ENCODE measurements around the gene SLC7A11.
A peak's percentile ranks its signal among the peaks of the same experiment; 100 is the strongest.

Gene SLC7A11

DNA sequence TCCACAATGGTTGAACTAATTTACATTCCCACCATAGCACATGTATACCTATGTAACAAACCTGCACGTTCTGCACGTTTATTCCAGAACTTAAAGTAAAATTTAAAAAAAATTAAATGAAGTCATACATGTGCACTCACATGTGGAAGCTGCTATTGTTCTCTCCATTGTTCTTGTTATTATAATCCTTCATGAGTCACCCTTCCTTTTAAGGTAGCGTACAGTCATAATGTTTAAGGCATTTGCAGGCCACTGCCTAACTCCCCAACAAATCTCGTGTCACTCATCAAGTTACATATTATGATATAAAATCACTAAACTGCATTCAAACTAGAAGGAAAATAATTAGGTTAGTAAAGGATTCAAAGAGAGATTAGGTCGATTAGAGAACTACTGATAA lies 63.6 kb downstream of the SLC7A11 start:
- no peak overlapping the region for H3K4me3 ChIP-seq (ENCODE audit: low read depth, low read length)
- DNase-seq (ENCODE audit: low read depth) = no peak
- TF ChIP-seq, protein P1, sequence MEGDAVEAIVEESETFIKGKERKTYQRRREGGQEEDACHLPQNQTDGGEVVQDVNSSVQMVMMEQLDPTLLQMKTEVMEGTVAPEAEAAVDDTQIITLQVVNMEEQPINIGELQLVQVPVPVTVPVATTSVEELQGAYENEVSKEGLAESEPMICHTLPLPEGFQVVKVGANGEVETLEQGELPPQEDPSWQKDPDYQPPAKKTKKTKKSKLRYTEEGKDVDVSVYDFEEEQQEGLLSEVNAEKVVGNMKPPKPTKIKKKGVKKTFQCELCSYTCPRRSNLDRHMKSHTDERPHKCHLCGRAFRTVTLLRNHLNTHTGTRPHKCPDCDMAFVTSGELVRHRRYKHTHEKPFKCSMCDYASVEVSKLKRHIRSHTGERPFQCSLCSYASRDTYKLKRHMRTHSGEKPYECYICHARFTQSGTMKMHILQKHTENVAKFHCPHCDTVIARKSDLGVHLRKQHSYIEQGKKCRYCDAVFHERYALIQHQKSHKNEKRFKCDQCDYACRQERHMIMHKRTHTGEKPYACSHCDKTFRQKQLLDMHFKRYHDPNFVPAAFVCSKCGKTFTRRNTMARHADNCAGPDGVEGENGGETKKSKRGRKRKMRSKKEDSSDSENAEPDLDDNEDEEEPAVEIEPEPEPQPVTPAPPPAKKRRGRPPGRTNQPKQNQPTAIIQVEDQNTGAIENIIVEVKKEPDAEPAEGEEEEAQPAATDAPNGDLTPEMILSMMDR (conservative IDR thresholded peaks at IDR 0.05; ENCODE audit: low read depth, low read length) = no peak

DNA sequence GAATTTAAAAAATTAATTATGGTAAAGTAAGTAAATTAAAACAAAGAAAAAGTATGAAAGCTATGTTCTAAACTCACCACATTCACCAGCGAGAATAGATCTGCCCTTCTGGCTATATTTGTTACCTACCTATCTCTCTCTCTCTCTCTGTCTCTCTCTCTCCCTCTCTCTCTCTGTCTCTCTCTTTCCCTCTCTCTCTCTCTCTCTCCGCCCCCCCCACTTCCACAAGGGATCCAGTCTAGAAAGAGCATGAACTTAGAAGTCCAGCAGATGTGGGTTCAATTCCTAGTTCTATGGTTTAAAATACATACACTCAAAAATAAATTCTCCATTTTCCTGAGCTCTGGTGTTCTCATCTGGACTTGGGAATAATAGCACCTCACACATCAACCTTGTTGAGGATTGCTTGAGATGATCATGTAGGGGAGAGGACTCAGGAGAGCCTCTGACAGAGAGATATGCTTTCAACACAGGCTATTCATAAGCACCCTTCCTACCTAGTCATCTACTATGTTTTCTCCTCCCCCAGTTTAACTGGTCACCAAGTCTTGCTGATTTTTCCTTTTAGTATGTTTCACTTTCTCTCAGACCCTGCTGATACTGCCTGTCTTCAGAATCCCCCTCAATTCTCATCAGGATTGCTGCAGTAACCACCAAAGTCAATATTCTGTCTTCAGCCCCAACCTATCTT lies 64.7 kb downstream of the SLC7A11 start:
- TF ChIP-seq, protein P1 (conservative IDR thresholded peaks at IDR 0.05; ENCODE audit: low read depth, low read length) = no peak
- no peak for DNase-seq (ENCODE audit: low read depth)
- H3K4me3 ChIP-seq (ENCODE audit: low read depth, low read length) = no peak overlapping the region

DNA sequence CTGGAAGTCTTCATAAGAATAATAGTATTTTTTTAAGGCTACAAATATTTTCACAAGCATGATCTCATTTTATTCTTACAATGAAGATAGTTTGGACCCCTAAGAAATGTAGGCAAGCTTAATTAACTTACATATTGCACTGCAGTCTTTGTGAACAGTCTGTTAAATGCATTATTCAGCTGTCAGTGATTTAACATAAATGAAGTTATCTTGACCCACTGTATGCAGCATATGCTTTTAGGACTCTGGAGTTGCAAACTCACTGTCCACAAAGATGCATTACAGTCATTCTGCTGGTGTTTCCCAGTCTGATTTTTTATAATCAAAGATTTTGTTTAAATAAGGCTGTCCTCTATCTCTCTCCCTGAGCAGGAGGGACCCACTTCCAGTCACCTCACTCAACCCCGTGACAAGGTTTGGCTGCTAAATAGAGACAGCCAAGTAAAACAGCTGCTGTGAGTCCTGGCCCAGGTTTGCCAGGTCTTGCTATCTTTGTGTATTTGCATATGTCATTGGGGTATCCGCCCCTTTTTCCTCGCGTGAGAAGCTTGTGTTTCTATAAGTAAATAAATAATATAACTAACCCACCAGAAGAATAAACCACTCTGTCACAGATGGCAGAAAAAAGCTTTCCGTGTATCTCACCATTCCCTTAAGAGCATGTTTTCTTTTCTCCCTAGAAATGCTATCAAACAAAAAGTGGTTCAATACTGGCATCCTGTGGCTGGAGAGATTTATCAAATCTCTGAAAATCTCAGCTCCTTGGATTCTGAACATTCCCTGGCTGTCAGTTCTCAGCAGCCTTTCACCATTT lies 67.0 kb downstream of the SLC7A11 start:
- H3K4me3 ChIP-seq (ENCODE audit: low read depth, low read length) = no peak overlapping the region
- DNase-seq (ENCODE audit: low read depth) = peak; percentile 54
- TF ChIP-seq, protein P1 (conservative IDR thresholded peaks at IDR 0.05; ENCODE audit: low read depth, low read length) = peak; percentile 34

DNA sequence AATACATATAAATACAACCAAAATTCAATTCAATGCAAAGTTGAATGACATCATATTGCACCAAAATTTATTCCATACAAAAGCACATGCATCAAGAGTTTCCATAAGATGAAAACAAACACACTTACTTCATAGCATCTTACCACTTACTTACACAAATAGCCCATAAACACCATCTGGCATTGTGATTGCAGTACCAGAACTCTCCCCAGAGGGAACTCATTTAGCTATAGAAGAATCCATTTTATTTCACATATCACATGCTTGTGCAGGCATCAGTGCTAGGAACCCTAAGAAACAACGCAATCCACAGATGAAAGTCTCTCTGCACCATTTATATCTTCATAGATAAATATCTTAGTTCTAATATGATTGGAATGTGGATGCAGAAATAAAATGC lies 77.9 kb downstream of the SLC7A11 start:
- no peak for DNase-seq (ENCODE audit: low read depth)
- TF ChIP-seq, protein P1 (conservative IDR thresholded peaks at IDR 0.05; ENCODE audit: low read depth, low read length) = no peak
- H3K4me3 ChIP-seq (ENCODE audit: low read depth, low read length) = no peak overlapping the region

DNA sequence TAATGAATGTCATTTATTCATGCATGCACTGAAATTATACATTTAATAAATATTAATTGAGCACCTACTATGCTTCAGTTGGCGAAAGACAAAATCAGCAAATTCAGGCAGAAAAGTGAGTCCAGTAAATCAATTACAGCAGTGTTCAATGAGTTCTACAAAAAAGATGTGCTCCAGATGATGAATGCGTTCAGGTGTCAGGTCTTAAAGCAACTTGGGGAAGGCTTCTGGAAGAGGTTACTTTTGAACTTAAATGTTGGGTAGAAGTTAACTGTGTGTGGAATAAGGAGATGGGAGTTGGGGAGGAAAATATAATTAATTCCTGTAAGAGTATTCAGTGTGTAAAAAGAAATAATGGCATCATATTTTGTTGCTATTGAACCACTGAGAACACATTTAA lies 79.0 kb downstream of the SLC7A11 start:
- no peak for DNase-seq (ENCODE audit: low read depth)
- no peak overlapping the region for H3K4me3 ChIP-seq (ENCODE audit: low read depth, low read length)
- TF ChIP-seq, protein P1 (conservative IDR thresholded peaks at IDR 0.05; ENCODE audit: low read depth, low read length) = no peak

DNA sequence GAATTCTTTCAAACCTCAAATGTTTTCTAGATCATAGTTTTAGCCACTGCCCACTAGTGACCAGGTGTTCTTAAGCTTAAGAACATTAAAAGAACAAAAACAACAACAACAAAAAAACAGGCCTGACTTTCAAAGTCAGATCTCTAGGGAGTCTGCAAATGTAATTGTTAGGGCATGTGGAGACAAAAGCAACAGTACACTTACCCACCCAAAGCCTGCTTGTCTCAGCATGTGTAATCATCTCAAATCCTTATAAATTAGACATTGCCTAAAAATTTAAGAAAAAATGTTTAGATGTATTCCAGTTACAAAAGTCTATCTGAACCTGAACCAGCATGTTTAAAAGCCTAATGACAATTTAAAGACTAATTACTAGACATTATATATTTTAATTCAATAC lies 79.9 kb downstream of the SLC7A11 start:
- TF ChIP-seq, protein P1 (conservative IDR thresholded peaks at IDR 0.05; ENCODE audit: low read depth, low read length) = no peak
- H3K4me3 ChIP-seq (ENCODE audit: low read depth, low read length) = no peak overlapping the region
- no peak for DNase-seq (ENCODE audit: low read depth)
